ENCODE data around the gene MAD1L1.

Gene MAD1L1

GRCh38 chr7:2054927-2055326 is 177.8 kb downstream of the MAD1L1 start:
- Histone ChIP-seq H4K20me1 (ENCODE audit: insufficient read depth, low read length) (peaks cover 15% of the 10 kb centered on the region), H3K4me2 (ENCODE audit: insufficient read depth, low read length) (no peak overlapping the region), H3K9ac (ENCODE audit: low read depth, low read length) (no peak overlapping the region), H3K27ac (ENCODE audit: low read length) (no peak overlapping the region), H3K4me1 (ENCODE audit: insufficient read depth, low read length) (no peaks in the 10 kb centered on the region), H2AFZ (ENCODE audit: low read depth, low read length) (no peak overlapping the region), H3K4me3 (ENCODE audit: low read depth in 1 of 2, low read length in 2 of 2) (no peak overlapping the region), H3K36me3 (ENCODE audit: insufficient read depth, low read length) (peaks cover 34% of the 10 kb centered on the region), H3K9me3 (ENCODE audit: insufficient read depth, low read length, severe bottlenecking) (peaks cover 2% of the 10 kb centered on the region), H3K27me3 (ENCODE audit: insufficient read depth, low read length, poor library complexity) (no peaks in the 10 kb centered on the region), H3K79me2 (ENCODE audit: insufficient read depth, low read length) (peaks cover 7% of the 10 kb centered on the region; the same call in 1 of the 2 replicates)
- no peak for DNase-seq
- TF ChIP-seq CTCF (IDR thresholded peaks at IDR 0.05; ENCODE audit: borderline replicate concordance, extremely low read depth, low read length, poor library complexity, severe bottlenecking), result no peak
- TF ChIP-seq EZH2 (IDR thresholded peaks at IDR 0.05; ENCODE audit: borderline replicate concordance, low read depth, low read length, severe bottlenecking), result no peak
- ATAC-seq (ENCODE audit: insufficient read depth, low read depth), result no peak

GRCh38 chr7:2053395-2053794 is 179.3 kb downstream of the MAD1L1 start:
- H2AFZ ChIP-seq (ENCODE audit: low read depth, low read length), result no peak overlapping the region
- no peak for TF ChIP-seq EZH2 (IDR thresholded peaks at IDR 0.05; ENCODE audit: borderline replicate concordance, low read depth, low read length, severe bottlenecking)
- no peak for TF ChIP-seq CTCF (IDR thresholded peaks at IDR 0.05; ENCODE audit: borderline replicate concordance, extremely low read depth, low read length, poor library complexity, severe bottlenecking)
- ATAC-seq (ENCODE audit: insufficient read depth, low read depth) (no peak), DNase-seq (no peak)
- peaks cover 20% of the 10 kb centered on the region for H4K20me1 ChIP-seq (ENCODE audit: insufficient read depth, low read length)
- H3K27ac ChIP-seq (ENCODE audit: low read length), result peak overlapping the region; percentile 40; the same call in 1 of the 2 replicates
- no peaks in the 10 kb centered on the region for H3K27me3 ChIP-seq (ENCODE audit: insufficient read depth, low read length, poor library complexity)
- no peak overlapping the region for H3K9ac ChIP-seq (ENCODE audit: low read depth, low read length)
- no peaks in the 10 kb centered on the region for H3K9me3 ChIP-seq (ENCODE audit: insufficient read depth, low read length, severe bottlenecking)
- peaks cover 30% of the 10 kb centered on the region for H3K36me3 ChIP-seq (ENCODE audit: insufficient read depth, low read length)
- no peak overlapping the region for H3K4me3 ChIP-seq (ENCODE audit: low read depth in 1 of 2, low read length in 2 of 2)
- H3K4me2 ChIP-seq (ENCODE audit: insufficient read depth, low read length), result no peak overlapping the region
- no peaks in the 10 kb centered on the region for H3K4me1 ChIP-seq (ENCODE audit: insufficient read depth, low read length)
- peaks cover 7% of the 10 kb centered on the region; the same call in 1 of the 2 replicates for H3K79me2 ChIP-seq (ENCODE audit: insufficient read depth, low read length)

GRCh38 chr7:2052657-2053048 is 180.1 kb downstream of the MAD1L1 start:
- Histone ChIP-seq H3K4me1 (ENCODE audit: insufficient read depth, low read length) (no peaks in the 10 kb centered on the region), H4K20me1 (ENCODE audit: insufficient read depth, low read length) (peaks cover 20% of the 10 kb centered on the region), H3K79me2 (ENCODE audit: insufficient read depth, low read length) (peaks cover 7% of the 10 kb centered on the region; the same call in 1 of the 2 replicates), H3K27ac (ENCODE audit: low read length) (0 out of 2 replicates have a peak overlapping the region, but pooled peaks have one; percentile 2), H2AFZ (ENCODE audit: low read depth, low read length) (no peak overlapping the region), H3K27me3 (ENCODE audit: insufficient read depth, low read length, poor library complexity) (no peaks in the 10 kb centered on the region), H3K9me3 (ENCODE audit: insufficient read depth, low read length, severe bottlenecking) (no peaks in the 10 kb centered on the region), H3K36me3 (ENCODE audit: insufficient read depth, low read length) (peaks cover 30% of the 10 kb centered on the region), H3K4me2 (ENCODE audit: insufficient read depth, low read length) (no peak overlapping the region), H3K4me3 (ENCODE audit: low read depth in 1 of 2, low read length in 2 of 2) (no peak overlapping the region), H3K9ac (ENCODE audit: low read depth, low read length) (no peak overlapping the region)
- DNase-seq, result no peak
- no peak for ATAC-seq (ENCODE audit: insufficient read depth, low read depth)
- no peak for TF ChIP-seq EZH2 (IDR thresholded peaks at IDR 0.05; ENCODE audit: borderline replicate concordance, low read depth, low read length, severe bottlenecking)
- no peak for TF ChIP-seq CTCF (IDR thresholded peaks at IDR 0.05; ENCODE audit: borderline replicate concordance, extremely low read depth, low read length, poor library complexity, severe bottlenecking)

Data from DND-41 (cell line).